ENCODE data around the gene COX6A1. TPM values are rescaled to one million over a fixed set of nuclear protein-coding genes. Genes with fewer than 3 reads are reported as not detected.

Gene COX6A1
- total and polyA plus RNA-seq, 2 of the 13 experiments (the other 11 are each of a cell fraction or from before 2014, with no cell fraction given), result 542 to 673 TPM

- TF ChIP-seq HNF1A (IDR thresholded peaks at IDR 0.05; ENCODE audit: low read depth) (no peak), HNF1A (CRISPR knock-in tag; IDR thresholded peaks at IDR 0.05; ENCODE audit: borderline replicate concordance) (no peak; the same call in 1 of the 2 replicates), TCF12 (IDR thresholded peaks at IDR 0.05) (no peak), TCF12 (CRISPR knock-in tag; IDR thresholded peaks at IDR 0.05) (no peak), ZNF784 (CRISPR knock-in tag; IDR thresholded peaks at IDR 0.05; ENCODE audit: borderline replicate concordance) (peak; percentile 54; the same call in 1 of the 2 replicates), PBX3 (CRISPR knock-in tag; IDR thresholded peaks at IDR 0.05; ENCODE audit: borderline replicate concordance) (no peak), ZBTB4 (CRISPR knock-in tag; IDR thresholded peaks at IDR 0.05; ENCODE audit: borderline replicate concordance) (no peak), ZNF432 (CRISPR knock-in tag; IDR thresholded peaks at IDR 0.05; ENCODE audit: borderline replicate concordance) (no peak), ZNF280B (CRISPR knock-in tag; IDR thresholded peaks at IDR 0.05; ENCODE audit: borderline replicate concordance) (no peak; the same call in 1 of the 2 replicates), CENPBD1 (CRISPR knock-in tag; IDR thresholded peaks at IDR 0.05; ENCODE audit: borderline replicate concordance, low read depth) (no peak; the same call in 1 of the 2 replicates), ZNF598 (CRISPR knock-in tag; IDR thresholded peaks at IDR 0.05; ENCODE audit: borderline replicate concordance) (peak; percentile 82; the same call in 1 of the 2 replicates), HHEX (CRISPR knock-in tag; IDR thresholded peaks at IDR 0.05) (no peak), ZNF674 (CRISPR knock-in tag; IDR thresholded peaks at IDR 0.05; ENCODE audit: low read depth) (no peak; the same call in 1 of the 2 replicates), HNRNPH1 (optimal IDR thresholded peaks at IDR 0.05; ENCODE audit: low read depth, low read length) (no peak), NRL (CRISPR knock-in tag; IDR thresholded peaks at IDR 0.05; ENCODE audit: borderline replicate concordance) (peak; percentile 14; the same call in 1 of the 2 replicates), ZNF709 (CRISPR knock-in tag; IDR thresholded peaks at IDR 0.05) (peak; percentile 68)
Measured at GRCh38 chr12:120469450-120470149, 31.7 kb downstream of the COX6A1 start, which contains the start of gene SRSF9 (continued).

Measured in HepG2 (cell line).